ENCODE results near the gene DNASE1L3. TPM values are rescaled to one million over a fixed set of nuclear protein-coding genes. Genes with fewer than 3 reads are reported as not detected.

The DNASE1L3 gene
- total and polyA plus RNA-seq, 2 of the 8 experiments (the other 6 are each of a cell fraction or from before 2014, with no cell fraction given): not detected

- TF ChIP-seq CHD7 (IDR thresholded peaks at IDR 0.05; ENCODE audit: insufficient replicate concordance, low read length) (no peak), EZH2 (IDR thresholded peaks at IDR 0.05; ENCODE audit: low read depth, low read length, severe bottlenecking) (no peak)
- TF ChIP-seq, protein P1, sequence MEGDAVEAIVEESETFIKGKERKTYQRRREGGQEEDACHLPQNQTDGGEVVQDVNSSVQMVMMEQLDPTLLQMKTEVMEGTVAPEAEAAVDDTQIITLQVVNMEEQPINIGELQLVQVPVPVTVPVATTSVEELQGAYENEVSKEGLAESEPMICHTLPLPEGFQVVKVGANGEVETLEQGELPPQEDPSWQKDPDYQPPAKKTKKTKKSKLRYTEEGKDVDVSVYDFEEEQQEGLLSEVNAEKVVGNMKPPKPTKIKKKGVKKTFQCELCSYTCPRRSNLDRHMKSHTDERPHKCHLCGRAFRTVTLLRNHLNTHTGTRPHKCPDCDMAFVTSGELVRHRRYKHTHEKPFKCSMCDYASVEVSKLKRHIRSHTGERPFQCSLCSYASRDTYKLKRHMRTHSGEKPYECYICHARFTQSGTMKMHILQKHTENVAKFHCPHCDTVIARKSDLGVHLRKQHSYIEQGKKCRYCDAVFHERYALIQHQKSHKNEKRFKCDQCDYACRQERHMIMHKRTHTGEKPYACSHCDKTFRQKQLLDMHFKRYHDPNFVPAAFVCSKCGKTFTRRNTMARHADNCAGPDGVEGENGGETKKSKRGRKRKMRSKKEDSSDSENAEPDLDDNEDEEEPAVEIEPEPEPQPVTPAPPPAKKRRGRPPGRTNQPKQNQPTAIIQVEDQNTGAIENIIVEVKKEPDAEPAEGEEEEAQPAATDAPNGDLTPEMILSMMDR (IDR thresholded peaks at IDR 0.05; ENCODE audit: control extremely low read depth in 1 of 3, insufficient read depth in 1 of 3, low read depth in 1 of 3, low read length in 3 of 3): peak; percentile 10 to 45 (median 23); a peak in 2 of 4 replicates
These were observed 3.9 kb upstream of the DNASE1L3 start (continued) for GRCh38 chr3:58214484-58215316.

Measured in H1 (cell line).